ENCODE data around the gene FBRS. TPM values are rescaled to one million over a fixed set of nuclear protein-coding genes. Genes with fewer than 3 reads are reported as not detected.
A peak's percentile ranks its signal among the peaks of the same experiment; 100 is the strongest.

Gene FBRS
- total and polyA plus RNA-seq, 2 of the 13 experiments (the other 11 are each of a cell fraction or from before 2014, with no cell fraction given) = 13.7 to 16.2 TPM

- TF ChIP-seq MEIS2 (CRISPR knock-in tag; IDR thresholded peaks at IDR 0.05) = peak; percentile 51; the same call in 1 of the 2 replicates
- TF ChIP-seq DPF2 (CRISPR knock-in tag; IDR thresholded peaks at IDR 0.05; ENCODE audit: borderline replicate concordance, low read depth) = no peak
- no peak; the same call in 1 of the 2 replicates for TF ChIP-seq MXD4 (CRISPR knock-in tag; IDR thresholded peaks at IDR 0.05)
- no peak for TF ChIP-seq ZNF780A (CRISPR knock-in tag; IDR thresholded peaks at IDR 0.05)
- peak; percentile 95 for TF ChIP-seq SRF (IDR thresholded peaks at IDR 0.05; ENCODE audit: low read depth, low read length)
- TF ChIP-seq PREB (CRISPR knock-in tag; IDR thresholded peaks at IDR 0.05) = no peak; the same call in 1 of the 2 replicates
- TF ChIP-seq ZNF143 (CRISPR knock-in tag; IDR thresholded peaks at IDR 0.05) = no peak
- peak; percentile 49 for TF ChIP-seq ZHX2 (IDR thresholded peaks at IDR 0.05; ENCODE audit: low read depth)
- TF ChIP-seq ZHX2 (CRISPR knock-in tag; IDR thresholded peaks at IDR 0.05; ENCODE audit: borderline replicate concordance) = no peak; the same call in 1 of the 2 replicates
- TF ChIP-seq ZNF280B (CRISPR knock-in tag; IDR thresholded peaks at IDR 0.05; ENCODE audit: borderline replicate concordance) = no peak; the same call in 1 of the 2 replicates
- peak; percentile 58; the same call in 1 of the 2 replicates for TF ChIP-seq HOXD1 (CRISPR knock-in tag; IDR thresholded peaks at IDR 0.05)
- TF ChIP-seq ZNF546 (CRISPR knock-in tag; conservative IDR thresholded peaks at IDR 0.05) = peak; percentile 95
- TF ChIP-seq ZNF775 (CRISPR knock-in tag; IDR thresholded peaks at IDR 0.05; ENCODE audit: borderline replicate concordance) = peak; percentile 43; the same call in 1 of the 2 replicates
- TF ChIP-seq KLF9 (CRISPR knock-in tag; IDR thresholded peaks at IDR 0.05; ENCODE audit: low read depth) = 0 out of 2 replicates have a peak, but pooled peaks have one; percentile 15
- TF ChIP-seq MAFK (conservative IDR thresholded peaks at IDR 0.05 in 1 of 2, IDR thresholded peaks at IDR 0.05 in 1 of 2; ENCODE audit: low read length in 2 of 2) = no peak
- peak; percentile 90 for TF ChIP-seq CREB1 (IDR thresholded peaks at IDR 0.05)
- peak; percentile 94 for TF ChIP-seq CREB1 (CRISPR knock-in tag; IDR thresholded peaks at IDR 0.05)
These were observed at the start of gene FBRS (continued) for GRCh38 chr16:30657866-30658730.
